Parathyroid adenoma (tissue), 2 donors: ENCODE results near the gene FBN2.

Source experiments
- H2AFZ ChIP-seq: fragments of 300-600 bp; sonication (generic); one replicate; pipeline ENCODE4 v1.7.0; 2017; ENCODE audit warnings: antibody characterized with exemption, mild to moderate bottlenecking
- H3K27ac ChIP-seq: fragments of 300-600 bp; sonication (generic); one replicate; pipeline ENCODE4 v1.7.0; 2017
- H3K27me3 ChIP-seq: fragments of 300-600 bp; sonication (generic); one replicate; pipeline ENCODE4 v1.7.0; 2017; ENCODE audit warnings: low read length; ENCODE audit not compliant: control insufficient read depth, insufficient read depth
- H3K36me3 ChIP-seq: fragments of 300-600 bp; sonication (generic); one replicate; pipeline ENCODE4 v1.7.0; 2017; ENCODE audit warnings: low read length; ENCODE audit not compliant: control insufficient read depth, insufficient read depth
- H3K4me1 ChIP-seq: fragments of 300-600 bp; sonication (generic); one replicate; pipeline ENCODE4 v1.7.0; 2017; ENCODE audit warnings: control low read depth
- H3K4me2 ChIP-seq: fragments of 300-600 bp; sonication (generic); one replicate; pipeline ENCODE4 v1.7.0; 2017; ENCODE audit warnings: low read length
- H3K4me3 ChIP-seq: fragments of 300-600 bp; sonication (generic); one replicate; pipeline ENCODE4 v1.7.0; 2017; ENCODE audit warnings: low read depth, low read length
- H3K79me2 ChIP-seq: fragments of 300-600 bp; sonication (generic); one replicate; pipeline ENCODE4 v1.7.0; 2017; ENCODE audit warnings: control low read depth
- H3K9ac ChIP-seq: fragments of 300-600 bp; sonication (generic); one replicate; pipeline ENCODE4 v1.7.0; 2017; ENCODE audit warnings: mild to moderate bottlenecking
- H3K9me3 ChIP-seq: fragments of 300-600 bp; sonication (generic); one replicate; pipeline ENCODE4 v1.7.0; 2017; ENCODE audit warnings: low read length; ENCODE audit not compliant: control insufficient read depth
- TF ChIP-seq, protein P1 (sequence below): fragments of 300-600 bp; sonication (generic); IDR thresholded peaks from one replicate; pipeline ENCODE4 v1.7.0; 2017; ENCODE audit warnings: antibody characterized with exemption, mild to moderate bottlenecking
- donor health status: primary hyperparathyroidism.

FBN2 gene

DNA sequence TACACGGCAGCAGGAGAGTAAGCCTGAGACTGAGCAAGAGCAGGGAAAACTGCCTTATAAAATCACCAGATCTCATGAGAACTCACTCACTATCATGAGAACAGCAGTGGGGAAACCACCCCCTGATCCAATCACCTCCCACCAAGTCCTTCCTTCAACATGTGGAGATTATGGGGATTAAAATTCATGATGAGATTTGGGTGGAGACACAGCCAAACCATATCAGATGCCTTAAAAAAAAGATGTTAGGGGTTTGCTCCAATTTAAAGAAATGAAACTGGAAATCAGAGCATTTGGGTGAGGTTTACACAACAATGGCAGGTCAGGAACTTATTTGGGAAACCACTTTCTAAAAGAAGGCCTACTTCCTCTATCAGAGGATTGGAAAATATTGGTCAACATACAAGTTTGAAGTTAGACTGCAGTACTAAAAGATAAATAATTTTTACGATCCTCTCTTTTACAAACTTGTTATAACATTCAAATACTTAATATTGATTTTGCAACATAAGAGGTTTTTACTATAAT, 105.1 kb downstream of the FBN2 start:
- no peak overlapping the region for H2AFZ ChIP-seq
- H3K79me2 ChIP-seq, result no peaks in the 10 kb centered on the region
- no peak overlapping the region for H3K4me2 ChIP-seq
- TF ChIP-seq, protein P1, sequence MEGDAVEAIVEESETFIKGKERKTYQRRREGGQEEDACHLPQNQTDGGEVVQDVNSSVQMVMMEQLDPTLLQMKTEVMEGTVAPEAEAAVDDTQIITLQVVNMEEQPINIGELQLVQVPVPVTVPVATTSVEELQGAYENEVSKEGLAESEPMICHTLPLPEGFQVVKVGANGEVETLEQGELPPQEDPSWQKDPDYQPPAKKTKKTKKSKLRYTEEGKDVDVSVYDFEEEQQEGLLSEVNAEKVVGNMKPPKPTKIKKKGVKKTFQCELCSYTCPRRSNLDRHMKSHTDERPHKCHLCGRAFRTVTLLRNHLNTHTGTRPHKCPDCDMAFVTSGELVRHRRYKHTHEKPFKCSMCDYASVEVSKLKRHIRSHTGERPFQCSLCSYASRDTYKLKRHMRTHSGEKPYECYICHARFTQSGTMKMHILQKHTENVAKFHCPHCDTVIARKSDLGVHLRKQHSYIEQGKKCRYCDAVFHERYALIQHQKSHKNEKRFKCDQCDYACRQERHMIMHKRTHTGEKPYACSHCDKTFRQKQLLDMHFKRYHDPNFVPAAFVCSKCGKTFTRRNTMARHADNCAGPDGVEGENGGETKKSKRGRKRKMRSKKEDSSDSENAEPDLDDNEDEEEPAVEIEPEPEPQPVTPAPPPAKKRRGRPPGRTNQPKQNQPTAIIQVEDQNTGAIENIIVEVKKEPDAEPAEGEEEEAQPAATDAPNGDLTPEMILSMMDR, result no peak
- H3K9me3 ChIP-seq, result no peaks in the 10 kb centered on the region
- H3K27me3 ChIP-seq, result no peaks in the 10 kb centered on the region
- no peaks in the 10 kb centered on the region for H3K4me1 ChIP-seq
- no peak overlapping the region for H3K9ac ChIP-seq
- no peak overlapping the region for H3K4me3 ChIP-seq
- no peaks in the 10 kb centered on the region for H3K36me3 ChIP-seq
- no peak overlapping the region for H3K27ac ChIP-seq

DNA sequence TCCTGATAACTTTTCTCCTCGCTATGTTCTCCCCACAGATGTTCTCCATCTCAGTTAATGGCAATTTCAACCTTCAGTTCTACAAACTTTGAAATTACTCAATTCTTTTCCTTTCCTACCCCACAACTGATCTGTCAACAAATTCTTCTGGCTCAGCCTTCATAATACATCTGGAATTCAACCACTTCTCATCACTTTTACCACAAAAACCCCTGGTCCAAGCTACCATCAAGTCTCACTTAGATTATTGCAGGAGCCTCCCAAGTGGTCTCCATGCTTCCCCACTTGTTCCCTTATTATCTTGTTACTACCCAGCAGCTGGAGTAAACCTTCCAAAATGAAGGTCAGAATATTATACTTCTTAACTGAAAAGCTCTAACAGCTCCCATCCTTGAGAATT, 110.1 kb downstream of the FBN2 start:
- Histone ChIP-seq H3K9ac (no peak overlapping the region), H3K4me1 (no peaks in the 10 kb centered on the region), H3K79me2 (no peaks in the 10 kb centered on the region), H2AFZ (no peak overlapping the region), H3K4me2 (no peak overlapping the region), H3K9me3 (no peaks in the 10 kb centered on the region), H3K4me3 (no peak overlapping the region), H3K36me3 (no peaks in the 10 kb centered on the region), H3K27me3 (no peaks in the 10 kb centered on the region), H3K27ac (no peak overlapping the region)
- TF ChIP-seq, protein P1, result no peak

DNA sequence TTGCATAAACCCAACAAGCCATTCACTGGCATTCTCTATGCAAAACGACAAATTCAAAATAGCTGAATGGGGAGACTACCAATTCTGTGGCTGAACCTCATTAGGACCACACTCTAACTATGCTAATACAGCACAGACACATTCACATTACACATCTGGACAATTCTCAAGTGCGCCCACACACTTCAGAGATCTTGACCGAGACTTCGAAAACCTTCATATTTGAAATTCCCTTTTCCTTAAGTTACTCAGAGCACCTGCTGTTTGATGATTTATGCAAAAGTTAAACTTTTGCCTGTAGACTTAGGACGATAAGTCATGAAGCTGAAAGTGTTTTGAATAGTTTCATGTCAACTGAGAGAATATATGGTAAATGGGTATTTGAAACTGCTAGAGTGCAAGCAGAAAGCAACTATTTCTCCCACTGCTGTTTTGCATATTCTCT, 111.9 kb downstream of the FBN2 start:
- Histone ChIP-seq H3K36me3 (no peaks in the 10 kb centered on the region), H3K9ac (no peak overlapping the region), H3K27ac (no peak overlapping the region), H3K4me3 (no peak overlapping the region), H3K79me2 (no peaks in the 10 kb centered on the region), H2AFZ (no peak overlapping the region), H3K4me1 (no peaks in the 10 kb centered on the region), H3K9me3 (no peaks in the 10 kb centered on the region), H3K4me2 (no peak overlapping the region), H3K27me3 (no peaks in the 10 kb centered on the region)
- TF ChIP-seq, protein P1, result no peak

DNA sequence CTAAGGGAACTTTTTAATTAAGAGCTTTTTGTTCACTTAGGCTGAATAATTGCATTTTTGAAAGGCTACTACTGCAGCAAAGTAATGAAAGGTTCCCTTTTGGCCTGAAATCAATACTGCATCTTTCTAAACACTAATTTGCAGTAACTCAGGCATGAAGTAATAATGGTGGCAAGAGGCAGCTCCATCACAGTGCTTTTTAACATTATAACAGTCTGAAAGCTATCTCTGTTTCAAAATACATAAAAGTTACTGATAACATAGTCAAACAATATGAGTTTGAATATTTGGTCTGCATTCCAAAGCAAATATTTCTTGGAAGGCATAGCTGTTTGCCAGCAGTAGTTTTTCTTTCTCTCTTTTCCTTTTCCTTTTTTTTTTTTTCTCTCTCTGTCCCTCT, 113.4 kb downstream of the FBN2 start:
- Histone ChIP-seq H3K4me3 (no peak overlapping the region), H3K9ac (no peak overlapping the region), H2AFZ (no peak overlapping the region), H3K36me3 (no peaks in the 10 kb centered on the region), H3K27ac (no peak overlapping the region), H3K4me1 (no peaks in the 10 kb centered on the region), H3K9me3 (no peaks in the 10 kb centered on the region), H3K79me2 (no peaks in the 10 kb centered on the region), H3K4me2 (no peak overlapping the region), H3K27me3 (no peaks in the 10 kb centered on the region)
- TF ChIP-seq, protein P1, result no peak

DNA sequence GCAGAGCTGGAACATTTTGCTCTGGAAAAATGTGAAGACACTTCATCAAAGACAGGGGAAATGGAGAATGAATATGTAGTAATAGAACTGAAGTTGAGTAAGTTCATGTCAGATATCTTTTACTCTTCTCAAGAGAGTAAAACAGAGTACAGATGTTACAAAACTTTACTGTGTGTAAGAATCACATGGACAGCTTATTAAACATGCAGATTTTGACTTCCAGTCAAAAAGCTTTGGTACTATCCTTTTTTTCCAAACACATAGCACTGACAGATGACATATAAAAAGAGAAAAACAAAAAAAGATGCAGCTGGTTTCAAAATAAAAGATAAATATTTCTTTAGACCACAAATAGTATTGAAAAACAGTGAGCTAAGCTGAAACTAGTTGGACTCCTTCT, 115.4 kb downstream of the FBN2 start:
- Histone ChIP-seq H2AFZ (no peak overlapping the region), H3K4me3 (no peak overlapping the region), H3K27ac (no peak overlapping the region), H3K9ac (no peak overlapping the region), H3K79me2 (no peaks in the 10 kb centered on the region), H3K4me1 (no peaks in the 10 kb centered on the region), H3K4me2 (no peak overlapping the region), H3K9me3 (no peaks in the 10 kb centered on the region), H3K36me3 (no peaks in the 10 kb centered on the region), H3K27me3 (no peaks in the 10 kb centered on the region)
- TF ChIP-seq, protein P1, result no peak
